LNCAP (cell line): ENCODE data around the gene SPATA32.

Experiments used
- CTCF ChIP-seq: fragments of 450-650 bp; IDR thresholded peaks from 2 replicates; pipeline ENCODE4 v1.5.1; 2017; ENCODE audit warnings: mild to moderate bottlenecking

The SPATA32 gene

GRCh38 chr17:45261577-45262515 is at the start of gene SPATA32:
Gene SPATA32, minus strand, starts transcription at chr17:45262094. Its CDS starts 78 bp downstream, at chr17:45262016.
- no peak for TF ChIP-seq CTCF

- TF ChIP-seq CTCF = no peak
Observed at GRCh38 chr17:45311401-45311759, 49.5 kb upstream of the SPATA32 start.

GRCh38 chr17:45310380-45311324 is 48.8 kb upstream of the SPATA32 start:
- TF ChIP-seq CTCF = no peak

GRCh38 chr17:45309400-45309799 is 47.5 kb upstream of the SPATA32 start:
- no peak for TF ChIP-seq CTCF

GRCh38 chr17:45308840-45309239 is 46.9 kb upstream of the SPATA32 start:
- no peak for TF ChIP-seq CTCF

GRCh38 chr17:45308016-45308365 is 46.1 kb upstream of the SPATA32 start:
- TF ChIP-seq CTCF = no peak

GRCh38 chr17:45307290-45308015 is 45.6 kb upstream of the SPATA32 start:
- no peak for TF ChIP-seq CTCF
